Activated CD4-positive, alpha-beta T cell treated with anti-CD3 and anti-CD28 coated beads, Interleukin-2, amount 50 U/mL, for 1 hour (primary cell): Measurements from ENCODE around the gene FER.
A peak's percentile ranks its signal among the peaks of the same experiment; 100 is the strongest.
"Not testable (repeated sequence)": the region's sequence is repeated elsewhere in the genome, so short reads cannot be mapped to it uniquely, and the experiment has no call there.

Experiments used
- DNase-seq: peaks from one replicate; pipeline ENCODE4 v3.0.0-alpha.2; 2020

Gene FER

GRCh38 chr5:108748401-108749127 lies 867 bp downstream of the FER start:
- peak; percentile 96 for DNase-seq

GRCh38 chr5:108749128-108749861 lies 1.6 kb downstream of the FER start:
- DNase-seq, result no peak

GRCh38 chr5:108753331-108753730 lies 5.6 kb downstream of the FER start:
- DNase-seq, result no peak

DNA sequence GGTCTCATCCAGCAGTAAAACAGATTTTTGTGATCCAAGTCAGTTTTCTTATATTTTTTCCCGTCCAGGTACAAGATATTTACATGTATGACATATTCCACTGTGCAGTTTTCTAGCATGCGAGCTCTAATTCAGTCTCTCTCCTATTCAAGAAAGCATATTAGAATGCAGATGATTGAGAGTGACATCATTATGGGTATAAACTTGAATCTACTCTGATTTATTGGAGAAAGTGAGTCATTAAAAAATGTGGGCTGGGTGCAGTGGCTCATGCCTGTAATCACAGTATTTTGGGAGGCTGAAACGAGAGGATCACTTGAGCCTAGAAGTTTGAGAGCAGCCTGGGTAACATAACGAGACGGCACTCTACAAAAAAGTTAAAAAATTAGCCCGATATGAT lies 6.2 kb downstream of the FER start:
- no peak for DNase-seq

DNA sequence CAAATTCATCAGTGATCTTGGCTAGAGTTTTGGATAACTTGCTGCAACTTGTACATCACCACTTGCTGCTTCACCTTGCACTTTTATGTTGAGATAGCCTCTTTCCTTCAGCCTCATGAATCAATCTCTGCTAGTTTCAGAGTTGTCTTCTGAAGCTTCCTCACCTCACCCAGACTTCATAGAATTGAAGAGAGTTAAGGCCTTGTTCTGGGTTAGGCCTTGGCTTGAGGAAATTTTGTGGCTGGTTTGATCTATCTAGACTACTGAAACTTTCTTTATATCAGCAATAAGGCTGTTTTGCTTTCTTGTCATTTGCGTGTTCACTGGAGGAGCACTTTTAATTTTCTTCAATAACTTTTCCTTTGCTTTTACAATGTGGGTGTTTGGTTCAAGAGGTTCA lies 12.8 kb downstream of the FER start:
- no peak for DNase-seq

DNA sequence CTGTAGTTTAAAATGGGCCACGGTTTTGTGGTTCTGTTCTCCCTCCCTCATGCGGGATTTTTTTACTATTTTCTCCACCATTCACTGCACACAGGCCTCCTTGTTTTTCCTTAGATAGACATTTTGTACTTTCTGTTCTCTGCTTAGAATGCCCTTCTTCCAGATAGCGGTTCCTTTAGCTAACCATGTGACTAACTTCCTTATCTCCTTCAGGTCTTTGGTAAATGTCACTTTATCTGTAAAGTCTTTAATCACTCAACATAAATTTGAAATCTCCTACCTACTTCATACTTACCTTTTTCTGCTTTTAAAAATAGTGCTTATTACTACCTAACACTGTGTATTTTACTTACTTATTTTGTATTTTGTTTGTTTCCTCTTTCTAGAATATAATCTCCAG lies 15.0 kb downstream of the FER start:
- DNase-seq, result no peak

- no peak for DNase-seq
These were observed 15.7 kb downstream of the FER start for GRCh38 chr5:108763222-108763916.

DNA sequence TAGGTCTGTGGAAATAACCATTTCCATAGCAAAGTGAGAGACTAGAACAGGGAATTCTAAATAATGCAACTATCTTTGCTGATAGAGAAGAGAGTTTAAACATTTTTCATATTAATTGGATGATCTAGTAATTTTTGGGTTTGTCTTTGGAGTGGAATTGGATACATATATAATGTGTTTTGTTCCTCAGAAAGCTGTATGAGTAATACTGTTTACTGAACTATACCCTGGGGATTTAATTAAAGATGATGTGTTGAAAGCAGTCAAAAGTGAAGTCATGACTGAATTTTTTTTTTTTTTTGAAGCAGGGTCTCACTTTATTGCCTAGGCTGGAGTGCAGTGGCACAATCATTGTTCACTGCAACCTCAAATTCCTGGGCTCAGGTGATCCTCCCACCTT lies 17.9 kb downstream of the FER start:
- DNase-seq, result no peak

DNA sequence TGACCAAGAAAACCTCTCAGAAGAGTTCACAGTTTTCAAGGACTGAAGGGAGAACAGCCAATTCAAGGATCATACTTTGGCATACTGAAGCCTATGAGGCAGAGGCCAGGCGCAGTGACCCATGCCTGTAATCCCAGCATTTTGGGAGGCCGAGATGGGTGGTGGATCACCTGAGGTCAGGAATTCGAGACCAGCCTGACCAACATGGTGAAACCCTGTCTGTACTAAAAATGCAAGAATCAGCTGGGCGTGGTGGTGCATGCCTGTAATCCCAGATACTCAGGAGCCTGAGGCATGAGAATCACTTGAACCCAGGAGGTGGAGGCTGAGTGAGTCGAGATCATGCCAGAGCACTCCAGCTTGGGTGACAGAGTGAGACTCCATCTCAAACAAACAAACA lies 19.2 kb downstream of the FER start:
- not testable (repeated sequence) for DNase-seq

DNA sequence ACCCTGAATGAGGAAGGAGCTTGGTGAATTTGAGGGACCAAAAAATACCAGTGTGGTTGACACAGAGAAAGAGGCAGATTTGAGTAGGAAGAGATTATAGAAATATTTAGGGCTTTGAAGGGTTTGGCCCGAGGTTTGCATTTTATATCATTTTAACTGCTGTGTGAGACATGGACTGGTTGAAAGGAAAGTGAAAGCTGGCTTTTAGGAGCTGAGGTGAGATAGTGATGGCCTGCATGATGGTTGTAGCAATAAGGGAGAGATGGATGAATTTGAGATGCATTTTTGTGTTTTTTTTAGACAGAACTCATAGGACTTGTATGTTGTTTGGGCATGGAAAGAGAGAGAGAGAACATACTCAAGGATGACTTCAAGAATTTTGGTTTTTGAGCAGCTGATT lies 21.7 kb downstream of the FER start:
- DNase-seq, result no peak

GRCh38 chr5:108772626-108773025 lies 24.9 kb downstream of the FER start:
- no peak for DNase-seq

GRCh38 chr5:108773330-108773729 lies 25.6 kb downstream of the FER start:
- DNase-seq, result no peak

GRCh38 chr5:108774079-108774478 lies 26.4 kb downstream of the FER start:
- DNase-seq, result not testable (repeated sequence)

DNA sequence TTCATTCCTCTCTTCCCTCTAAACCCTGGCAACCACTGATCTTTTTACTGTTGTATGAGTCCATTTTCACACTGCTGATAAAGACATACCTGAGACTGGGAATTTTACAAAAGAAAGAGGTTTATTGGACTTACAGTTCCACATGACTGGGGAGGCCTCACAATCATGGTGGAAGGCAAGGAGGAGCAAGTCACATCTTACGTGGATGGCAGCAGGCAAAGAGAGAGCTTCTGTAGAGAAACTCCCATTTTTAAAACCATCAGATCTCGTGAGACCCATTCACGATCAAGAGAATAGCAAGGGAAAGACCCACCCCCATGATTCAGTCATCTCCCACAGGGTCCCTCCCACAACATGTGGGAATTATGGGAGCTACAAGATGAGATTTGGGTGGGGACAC lies 29.9 kb downstream of the FER start:
- DNase-seq, result not testable (repeated sequence)

DNA sequence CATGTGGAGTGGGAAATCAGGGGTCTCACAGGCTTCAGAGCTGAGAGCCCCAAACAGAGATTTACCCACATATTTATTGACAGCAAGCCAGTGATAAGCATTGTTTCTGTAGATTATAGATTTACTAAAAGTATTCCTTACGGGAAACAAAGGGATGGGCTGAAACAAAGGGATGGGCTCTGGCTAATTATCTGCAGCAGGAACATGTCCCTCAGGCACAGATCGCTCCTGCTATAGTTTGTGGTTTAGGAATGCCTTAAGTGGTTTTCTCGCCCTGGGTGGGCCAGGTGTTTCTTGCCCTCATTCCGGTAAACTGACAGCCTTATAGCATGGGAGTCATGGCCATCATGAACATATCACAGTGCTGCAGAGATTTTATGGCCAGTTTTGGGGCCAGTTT lies 36.9 kb downstream of the FER start:
- DNase-seq, result not testable (repeated sequence)

GRCh38 chr5:108786806-108787483 lies 39.2 kb downstream of the FER start:
- no peak for DNase-seq

- DNase-seq, result no peak
These were observed 40.4 kb downstream of the FER start for GRCh38 chr5:108788142-108788541.

DNA sequence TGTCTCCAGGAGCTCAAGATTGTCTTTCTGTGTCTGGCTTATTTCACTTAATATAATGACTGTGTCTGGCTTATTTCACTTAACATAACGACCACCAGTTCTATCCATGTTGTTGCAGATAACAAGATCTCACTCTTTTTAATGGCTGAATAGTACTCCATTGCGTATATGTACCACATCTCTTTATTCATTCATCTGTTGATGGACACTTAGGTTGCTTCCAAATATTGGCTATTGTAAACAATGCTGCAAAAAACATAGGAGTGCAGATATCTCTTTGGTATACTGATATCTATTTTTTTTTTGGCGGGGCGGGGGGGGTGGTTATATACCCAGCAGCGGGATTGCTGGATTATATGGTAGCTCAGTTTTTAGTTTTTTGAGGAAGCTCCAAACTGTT lies 45.5 kb downstream of the FER start:
- DNase-seq, result no peak

DNA sequence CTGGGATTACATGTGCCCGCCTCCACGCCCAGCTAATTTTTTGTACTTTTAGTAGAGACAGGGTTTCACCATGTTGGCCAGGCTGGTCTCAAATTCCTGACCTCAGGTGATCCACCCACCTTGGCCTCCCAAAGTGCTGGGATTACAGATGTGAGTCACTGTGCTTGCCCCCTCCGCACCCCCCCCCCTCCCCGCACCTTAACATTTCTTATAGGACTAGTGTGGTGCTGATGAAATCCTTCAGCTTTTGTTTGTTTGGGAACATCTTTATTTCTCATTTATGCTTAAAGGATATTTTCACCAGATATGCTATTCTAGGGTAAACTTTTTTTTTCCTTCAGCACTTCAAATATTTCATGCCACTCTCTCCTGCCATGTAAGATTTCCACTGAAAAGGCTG lies 46.7 kb downstream of the FER start:
- not testable (repeated sequence) for DNase-seq

- no peak for DNase-seq
These were observed 49.7 kb downstream of the FER start for GRCh38 chr5:108797396-108797795.

DNA sequence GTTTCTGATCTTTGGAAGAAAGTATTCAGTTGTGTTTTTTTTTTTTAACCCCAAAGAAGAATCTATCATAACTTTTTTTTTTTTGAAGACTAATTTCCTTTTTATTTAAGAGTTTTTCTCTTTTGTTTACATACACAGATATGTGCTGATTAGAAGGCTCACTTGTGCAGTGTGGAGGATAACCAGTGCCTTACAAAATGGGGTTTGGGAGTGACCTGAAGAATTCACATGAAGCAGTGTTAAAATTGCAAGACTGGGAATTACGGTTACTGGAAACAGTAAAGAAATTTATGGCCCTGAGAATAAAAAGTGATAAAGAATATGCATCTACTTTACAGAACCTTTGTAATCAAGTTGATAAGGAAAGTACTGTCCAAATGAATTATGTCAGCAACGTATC lies 50.3 kb downstream of the FER start:
- DNase-seq, result no peak

GRCh38 chr5:108798513-108799265 lies 51.0 kb downstream of the FER start:
- no peak for DNase-seq

GRCh38 chr5:108801301-108801700 lies 53.6 kb downstream of the FER start:
- no peak for DNase-seq
